Skeletal muscle satellite cell (primary cell): ENCODE results near the gene SHROOM1.

ENCODE experiments used
- H3K27me3 ChIP-seq: 2 replicates; pipeline ENCODE4 v1.7.0; 2013; ENCODE audit warnings: low read length; ENCODE audit not compliant: control insufficient read depth, insufficient read depth
- H3K36me3 ChIP-seq: 2 replicates; pipeline ENCODE4 v1.7.0; 2013; ENCODE audit warnings: mild to moderate bottlenecking, control low read depth, low read length; ENCODE audit not compliant: insufficient read depth
- H3K4me1 ChIP-seq: 2 replicates; pipeline ENCODE4 v1.7.0; 2013; ENCODE audit warnings: low read length; ENCODE audit not compliant: control insufficient read depth, insufficient read depth
- H3K4me2 ChIP-seq: 2 replicates; pipeline ENCODE4 v1.7.0; 2013; ENCODE audit warnings: mild to moderate bottlenecking, low read length
- H3K4me3 ChIP-seq: 2 replicates; pipeline ENCODE4 v1.7.0; 2013; ENCODE audit warnings: low read length
- H3K9ac ChIP-seq: 2 replicates; pipeline ENCODE4 v1.7.0; 2013; ENCODE audit warnings: mild to moderate bottlenecking, low read depth, low read length, moderate library complexity
- H3K9me3 ChIP-seq: replicated peaks from 2 replicates; pipeline ENCODE4 v1.7.0; 2013; ENCODE audit warnings: mild to moderate bottlenecking, control low read depth, low read length

The SHROOM1 gene

DNA sequence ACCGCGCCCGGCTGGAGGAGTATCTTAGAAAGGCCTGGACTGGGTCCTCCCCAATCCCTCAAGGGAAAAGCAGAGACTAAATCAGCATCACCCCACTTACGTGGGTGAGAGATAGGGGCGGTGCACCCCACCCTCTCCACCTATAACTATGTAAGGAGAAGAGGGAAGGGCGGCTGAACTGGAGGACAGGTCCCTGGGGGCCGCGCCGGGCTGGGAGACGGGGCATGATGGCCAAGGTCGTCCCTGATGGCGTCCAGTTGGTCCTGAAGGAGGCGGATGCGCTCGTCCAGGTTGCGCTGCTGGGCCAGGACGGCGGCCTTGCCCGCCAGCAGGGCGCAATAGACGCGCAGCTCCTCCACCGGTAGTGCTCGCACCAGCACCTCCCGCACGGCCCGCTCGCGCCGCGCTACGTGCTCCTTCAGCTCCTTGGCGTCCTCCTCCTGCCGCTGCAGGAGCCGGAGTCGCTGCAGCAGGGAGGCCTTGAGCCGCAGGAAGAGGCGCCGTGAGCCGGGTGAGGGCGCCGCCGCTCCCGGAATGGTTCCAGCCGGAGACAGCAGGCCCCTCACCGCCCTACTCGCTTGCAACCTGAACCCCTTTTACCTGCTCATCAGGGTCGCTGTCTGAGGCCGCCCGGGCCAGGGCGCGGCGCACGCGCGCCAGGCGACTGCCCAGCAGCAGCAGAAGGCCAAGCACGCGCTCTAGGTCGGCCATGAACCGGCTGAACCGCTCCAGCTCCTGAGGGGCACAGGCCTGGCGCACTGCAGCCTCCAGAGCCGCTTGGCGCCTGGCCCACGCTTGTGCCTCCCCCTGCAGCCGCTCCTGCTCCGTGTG, 7.6 kb downstream of the SHROOM1 start:
- H3K9ac ChIP-seq: no peak overlapping the region
- no peaks in the 10 kb centered on the region for H3K9me3 ChIP-seq
- H3K4me3 ChIP-seq: no peak overlapping the region
- no peaks in the 10 kb centered on the region for H3K4me1 ChIP-seq
- H3K36me3 ChIP-seq: peaks cover 11% of the 10 kb centered on the region
- no peak overlapping the region for H3K4me2 ChIP-seq
- no peaks in the 10 kb centered on the region for H3K27me3 ChIP-seq

GRCh38 chr5:132821791-132822190, 8.7 kb downstream of the SHROOM1 start:
- Histone ChIP-seq H3K9ac (no peak overlapping the region), H3K4me3 (no peak overlapping the region), H3K4me1 (no peaks in the 10 kb centered on the region), H3K9me3 (no peaks in the 10 kb centered on the region), H3K36me3 (peaks cover 11% of the 10 kb centered on the region), H3K27me3 (no peaks in the 10 kb centered on the region), H3K4me2 (no peak overlapping the region)

- H3K27me3 ChIP-seq: no peaks in the 10 kb centered on the region
These were observed 9.1 kb downstream of the SHROOM1 start for GRCh38 chr5:132821350-132821749.

DNA sequence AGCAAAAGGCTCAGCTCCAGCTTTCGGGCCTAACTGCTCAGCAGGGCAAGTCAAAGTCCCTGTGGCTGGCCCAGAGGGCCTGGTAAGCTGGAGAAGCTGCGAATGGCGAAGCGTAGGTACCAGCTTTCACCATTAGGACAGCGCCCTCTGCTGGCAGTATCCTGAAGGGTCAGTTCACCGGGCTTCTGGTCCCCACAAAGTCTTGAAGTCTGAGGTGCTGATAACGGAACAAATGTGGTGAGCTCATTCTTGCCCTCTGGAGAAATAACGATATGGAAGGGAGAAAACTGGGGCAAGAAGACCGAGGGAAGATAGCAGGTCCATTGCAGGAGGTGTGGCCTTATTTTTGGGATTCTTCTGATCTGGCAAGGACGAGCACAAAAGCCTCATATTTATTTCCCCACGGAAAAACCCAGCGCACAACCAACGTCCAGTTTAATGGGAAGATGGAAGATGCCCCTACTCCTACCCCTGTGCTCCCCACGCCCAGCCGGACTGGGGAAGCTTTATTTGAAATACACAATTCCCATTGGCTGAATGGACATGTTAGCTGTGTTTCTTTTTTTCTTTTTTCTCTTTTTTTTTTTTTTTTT, 10.2 kb downstream of the SHROOM1 start:
- H3K9ac ChIP-seq: no peak overlapping the region
- no peaks in the 10 kb centered on the region for H3K27me3 ChIP-seq
- peaks cover 10% of the 10 kb centered on the region for H3K36me3 ChIP-seq
- peaks cover 2% of the 10 kb centered on the region for H3K4me1 ChIP-seq
- no peaks in the 10 kb centered on the region for H3K9me3 ChIP-seq
- peak overlapping the region; percentile 35 for H3K4me2 ChIP-seq
- no peak overlapping the region for H3K4me3 ChIP-seq

More at GRCh38 chr5:132821350-132821749, 9.1 kb downstream of the SHROOM1 start:
- Histone ChIP-seq H3K9ac (no peak overlapping the region), H3K36me3 (peaks cover 11% of the 10 kb centered on the region), H3K4me1 (no peaks in the 10 kb centered on the region), H3K4me2 (no peak overlapping the region), H3K4me3 (no peak overlapping the region), H3K9me3 (no peaks in the 10 kb centered on the region)

GRCh38 chr5:132819468-132819867, 11.0 kb downstream of the SHROOM1 start:
- H3K9ac ChIP-seq: no peak overlapping the region
- no peaks in the 10 kb centered on the region for H3K27me3 ChIP-seq
- H3K36me3 ChIP-seq: peaks cover 4% of the 10 kb centered on the region
- no peaks in the 10 kb centered on the region for H3K9me3 ChIP-seq
- H3K4me3 ChIP-seq: no peak overlapping the region
- peaks cover 6% of the 10 kb centered on the region for H3K4me1 ChIP-seq
- no peak overlapping the region for H3K4me2 ChIP-seq

GRCh38 chr5:132817011-132817410, 13.4 kb downstream of the SHROOM1 start:
- Histone ChIP-seq H3K27me3 (peaks cover 22% of the 10 kb centered on the region), H3K9me3 (no peaks in the 10 kb centered on the region), H3K4me2 (no peak overlapping the region), H3K36me3 (no peaks in the 10 kb centered on the region), H3K4me1 (peaks cover 12% of the 10 kb centered on the region), H3K9ac (no peak overlapping the region), H3K4me3 (no peak overlapping the region)

- Histone ChIP-seq H3K9ac (no peak overlapping the region), H3K27me3 (peaks cover 27% of the 10 kb centered on the region), H3K4me3 (no peak overlapping the region), H3K4me2 (no peak overlapping the region), H3K9me3 (no peaks in the 10 kb centered on the region), H3K36me3 (no peaks in the 10 kb centered on the region), H3K4me1 (peaks cover 12% of the 10 kb centered on the region)
These were observed 13.9 kb downstream of the SHROOM1 start for GRCh38 chr5:132816554-132816953.

- Histone ChIP-seq H3K4me1 (peaks cover 12% of the 10 kb centered on the region), H3K9me3 (no peaks in the 10 kb centered on the region), H3K27me3 (peaks cover 32% of the 10 kb centered on the region)
These were observed 14.4 kb downstream of the SHROOM1 start for GRCh38 chr5:132816083-132816482.

GRCh38 chr5:132815454-132815853, 15.0 kb downstream of the SHROOM1 start:
- Histone ChIP-seq H3K27me3 (peaks cover 32% of the 10 kb centered on the region), H3K4me2 (no peak overlapping the region), H3K9me3 (no peaks in the 10 kb centered on the region), H3K4me3 (no peak overlapping the region), H3K4me1 (peaks cover 12% of the 10 kb centered on the region), H3K9ac (no peak overlapping the region), H3K36me3 (no peaks in the 10 kb centered on the region)

More at GRCh38 chr5:132816083-132816482, 14.4 kb downstream of the SHROOM1 start:
- Histone ChIP-seq H3K36me3 (no peaks in the 10 kb centered on the region), H3K4me3 (no peak overlapping the region), H3K4me2 (no peak overlapping the region), H3K9ac (no peak overlapping the region)

DNA sequence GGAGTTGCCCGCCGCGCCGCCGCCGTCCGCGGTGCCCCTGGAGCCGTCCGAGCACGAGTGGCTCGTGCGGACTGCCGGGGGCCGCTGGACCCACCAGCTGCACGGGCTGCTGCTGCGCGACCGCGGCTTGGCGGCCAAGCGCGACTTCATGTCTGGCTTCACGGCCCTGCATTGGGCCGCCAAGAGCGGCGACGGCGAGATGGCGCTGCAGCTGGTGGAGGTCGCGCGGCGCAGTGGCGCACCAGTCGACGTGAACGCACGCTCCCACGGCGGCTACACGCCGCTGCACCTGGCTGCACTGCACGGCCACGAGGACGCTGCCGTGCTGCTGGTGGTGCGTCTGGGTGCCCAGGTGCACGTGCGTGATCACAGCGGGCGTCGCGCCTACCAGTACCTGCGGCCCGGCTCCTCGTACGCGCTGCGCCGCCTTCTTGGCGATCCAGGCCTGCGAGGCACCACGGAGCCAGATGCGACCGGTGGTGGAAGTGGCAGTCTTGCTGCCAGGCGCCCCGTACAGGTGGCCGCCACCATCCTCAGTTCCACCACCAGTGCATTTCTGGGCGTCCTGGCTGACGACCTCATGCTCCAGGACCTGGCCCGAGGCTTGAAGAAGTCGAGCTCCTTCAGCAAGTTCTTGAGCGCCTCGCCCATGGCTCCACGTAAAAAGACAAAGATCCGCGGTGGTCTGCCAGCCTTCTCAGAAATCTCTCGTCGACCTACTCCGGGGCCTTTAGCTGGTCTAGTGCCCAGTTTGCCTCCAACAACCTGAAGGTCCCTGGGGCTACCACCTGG, 15.7 kb downstream of the SHROOM1 start:
- H3K4me3 ChIP-seq: no peak overlapping the region
- H3K9me3 ChIP-seq: no peaks in the 10 kb centered on the region
- H3K27me3 ChIP-seq: peaks cover 36% of the 10 kb centered on the region
- H3K4me2 ChIP-seq: peak overlapping the region; percentile 75
- H3K36me3 ChIP-seq: no peaks in the 10 kb centered on the region
- no peak overlapping the region for H3K9ac ChIP-seq
- peaks cover 12% of the 10 kb centered on the region for H3K4me1 ChIP-seq
